HCT116 (cell line): ENCODE results near the gene KCNK5. TPM values are rescaled to one million over a fixed set of nuclear protein-coding genes. Genes with fewer than 3 reads are reported as not detected.

Source experiments
- ATAC-seq: fragments of 200-7000 bp; cut with Tn5 transposase; 2 replicates; pipeline ENCODE4 v1.9.1; 2020; ENCODE audit warnings: mild to moderate bottlenecking, moderate library complexity
- BruUV-seq: library from RNA; stranded (reverse); fragments of 400-500 nt; replicated peaks from 2 replicates; lab custom pipeline; 2021; lab: Mats Ljungman, UMichigan
- CTCF ChIA-PET: fragments of 300-600 bp; sonication (Branson Sonifier 250); formaldehyde crosslinking; loops from one replicate; lab custom pipeline; 2021; ENCODE audit warnings: antibody characterized with exemption; lab: Charles Lee
- POLR2A ChIA-PET: fragments of 300-600, 350-600 bp; sonication (Branson Sonifier 250); formaldehyde crosslinking; loops from one replicate; lab custom pipeline; 2021; ENCODE audit warnings: antibody characterized with exemption; lab: Charles Lee
- RAD21 ChIA-PET, 2 experiments: fragments of 300-600 bp; sonication (Branson Sonifier 250); formaldehyde crosslinking; loops; one replicate each; lab custom pipeline; 2023; ENCODE audit warnings: low total read pairs in 2 of 2; ENCODE audit not compliant: uncharacterized antibody in 2 of 2, unreplicated experiment in 2 of 2, low non-redundant PET in 1 of 2; lab: Charles Lee
- DNase-seq: peaks from one replicate; pipeline ENCODE4 v3.0.0-alpha.2; 2010; ENCODE audit warnings: low read depth, low spot score
- H2AFZ ChIP-seq: fragments of 200-600 bp; shearing (Covaris generic), sonication (generic); 2 replicates; pipeline ENCODE4 v1.6.1; 2017; ENCODE audit warnings: low read depth, mixed run types, mixed read lengths, antibody characterized with exemption, low read length; ENCODE audit not compliant: poor library complexity, severe bottlenecking
- H3K27ac ChIP-seq: 2 replicates; pipeline ENCODE4 v1.5.1; 2012; ENCODE audit warnings: low read depth, low read length
- H3K27me3 ChIP-seq: fragments of 200-600 bp; sonication (generic); 2 replicates; pipeline ENCODE4 v1.6.1; 2016; ENCODE audit warnings: mixed run types, low read length, mixed read lengths; ENCODE audit not compliant: insufficient read depth
- H3K36me3 ChIP-seq, 2 experiments: fragments of 200-500 bp in 1 of 2; fragments of 200-600 bp in 1 of 2; sonication (Bioruptor generic) in 1 of 2; sonication (generic) in 1 of 2; 2 replicates each; pipeline versions ENCODE4 v1.5.1 to v1.6.1; 2014 to 2016; ENCODE audit warnings: low read length in 2 of 2, inconsistent platforms in 1 of 2, mixed read lengths in 1 of 2, mixed run types in 1 of 2; ENCODE audit not compliant: insufficient read depth in 2 of 2, control insufficient read depth in 1 of 2
- H3K4me1 ChIP-seq, 2 experiments: fragments of 200-600 bp in 1 of 2; sonication (generic) in 1 of 2; 2 replicates each; pipeline versions ENCODE4 v1.5.1 to v1.6.1; 2012 to 2017; ENCODE audit warnings: low read length in 2 of 2, inconsistent platforms in 1 of 2, mild to moderate bottlenecking in 1 of 2, mixed read lengths in 1 of 2, mixed run types in 1 of 2, moderate library complexity in 1 of 2; ENCODE audit not compliant: insufficient read depth in 2 of 2, control insufficient read depth in 1 of 2
- H3K4me2 ChIP-seq: fragments of 200-600 bp; sonication (generic); 2 replicates; pipeline ENCODE4 v1.6.1; 2017; ENCODE audit warnings: mixed run types, low read length, mixed read lengths
- H3K4me3 ChIP-seq, 2 experiments: fragments of 200-600 bp in 1 of 2; sonication (generic) in 1 of 2; replicated peaks in 1 of 2; 2 replicates each; pipeline ENCODE4 v1.5.1; 2011 to 2016; ENCODE audit warnings: low read length in 2 of 2, control low read depth in 1 of 2, low read depth in 1 of 2, mild to moderate bottlenecking in 1 of 2, mixed read lengths in 1 of 2, mixed run types in 1 of 2
- H3K79me2 ChIP-seq: fragments of 200-600 bp; sonication (generic); 2 replicates; pipeline ENCODE4 v1.6.1; 2017; ENCODE audit warnings: mild to moderate bottlenecking, mixed run types, low read length, moderate library complexity, mixed read lengths; ENCODE audit not compliant: insufficient read depth
- H3K9ac ChIP-seq: fragments of 200-600 bp; sonication (generic); 2 replicates; pipeline ENCODE4 v1.6.1; 2016; ENCODE audit warnings: low read length, mixed read lengths
- H3K9me2 ChIP-seq: fragments of 200-600 bp; sonication (generic), shearing (Covaris generic); 2 replicates; pipeline ENCODE4 v1.6.1; 2017; ENCODE audit warnings: mixed run types, mild to moderate bottlenecking, moderate library complexity; ENCODE audit not compliant: insufficient read depth
- H3K9me3 ChIP-seq, 2 experiments: fragments of 200-500 bp in 1 of 2; fragments of 200-600 bp in 1 of 2; sonication (Bioruptor generic) in 1 of 2; sonication (generic) in 1 of 2; 2 replicates each; pipeline ENCODE4 v1.6.1; 2014 to 2017; ENCODE audit warnings: low read length in 2 of 2, mixed read lengths in 2 of 2, inconsistent platforms in 1 of 2, low read depth in 1 of 2, mild to moderate bottlenecking in 1 of 2, mixed run types in 1 of 2, moderate library complexity in 1 of 2; ENCODE audit not compliant: control insufficient read depth in 1 of 2, insufficient read depth in 1 of 2
- H4K20me1 ChIP-seq: fragments of 200-600 bp; sonication (generic), shearing (Covaris generic); 2 replicates; pipeline ENCODE4 v1.6.1; 2017; ENCODE audit warnings: mixed run types, mild to moderate bottlenecking, moderate library complexity; ENCODE audit not compliant: insufficient read depth
- ATF3 ChIP-seq: IDR thresholded peaks from 2 replicates; pipeline ENCODE4 v1.6.1; 2012
- CBX3 ChIP-seq: IDR thresholded peaks from 2 replicates; pipeline ENCODE4 v1.6.1; 2012; ENCODE audit warnings: low read depth
- CTCF ChIP-seq, 3 experiments: fragments of 200-600 bp in 1 of 3; sonication (generic) in 1 of 3; IDR thresholded peaks in 2 of 3; conservative IDR thresholded peaks in 1 of 3; 2 replicates each; pipeline ENCODE4 v1.5.1; 2012 to 2017; ENCODE audit warnings: low read depth in 2 of 3, low read length in 2 of 3, antibody characterized with exemption in 1 of 3, borderline replicate concordance in 1 of 3, control low read depth in 1 of 3, mild to moderate bottlenecking in 1 of 3, mixed read lengths in 1 of 3, mixed run types in 1 of 3, moderate library complexity in 1 of 3; ENCODE audit not compliant: insufficient read depth in 1 of 3
- EZH2 ChIP-seq: fragments of 200-600 bp; sonication (generic); IDR thresholded peaks from 2 replicates; pipeline ENCODE4 v1.6.1; 2017; ENCODE audit warnings: antibody characterized with exemption, mixed run types
- FOSL1 ChIP-seq: IDR thresholded peaks from 2 replicates; pipeline ENCODE4 v1.6.1; 2012; ENCODE audit warnings: low read depth
- POLR2A ChIP-seq: IDR thresholded peaks from 2 replicates; pipeline ENCODE4 v1.7.0; 2011; ENCODE audit warnings: borderline replicate concordance; ENCODE audit not compliant: insufficient read depth, insufficient read length; ENCODE audit errors: extremely low read depth
- POLR2AphosphoS5 ChIP-seq: IDR thresholded peaks from 2 replicates; pipeline ENCODE4 v1.6.1; 2011; ENCODE audit warnings: mild to moderate bottlenecking, low read depth, low read length, moderate library complexity
- SP1 ChIP-seq: IDR thresholded peaks from 2 replicates; pipeline ENCODE4 v1.6.1; 2012; ENCODE audit warnings: low read depth
- TCF7L2 ChIP-seq: IDR thresholded peaks from 2 replicates; pipeline ENCODE4 v1.7.0; 2011; ENCODE audit warnings: borderline replicate concordance, inconsistent platforms; ENCODE audit not compliant: insufficient read depth, insufficient read length; ENCODE audit errors: extremely low read depth
- ZFX ChIP-seq: fragments of 450-650 bp; IDR thresholded peaks from 2 replicates; pipeline ENCODE4 v1.6.1; 2017
- intact Hi-C: fragments of 100-400 bp; cut with micrococcal nuclease; formaldehyde crosslinking; loops from 2 replicates; pipeline ENCODE4 v1.10.0; 2022
- total RNA-seq: library from RNA; stranded (reverse); gene quantifications from one replicate; pipeline ENCODE4 v1.2.1, GENCODE V29; 2021; ENCODE audit not compliant: unreplicated experiment
- TF ChIP-seq, protein P1 (sequence below): IDR thresholded peaks from 2 replicates; pipeline ENCODE4 v1.6.1; 2011; ENCODE audit warnings: mild to moderate bottlenecking, low read length, moderate library complexity; ENCODE audit not compliant: insufficient replicate concordance; ENCODE audit errors: extremely low read depth

KCNK5 gene
- total RNA-seq, 1 experiment from 2014 or later = 9.5 TPM

DNA sequence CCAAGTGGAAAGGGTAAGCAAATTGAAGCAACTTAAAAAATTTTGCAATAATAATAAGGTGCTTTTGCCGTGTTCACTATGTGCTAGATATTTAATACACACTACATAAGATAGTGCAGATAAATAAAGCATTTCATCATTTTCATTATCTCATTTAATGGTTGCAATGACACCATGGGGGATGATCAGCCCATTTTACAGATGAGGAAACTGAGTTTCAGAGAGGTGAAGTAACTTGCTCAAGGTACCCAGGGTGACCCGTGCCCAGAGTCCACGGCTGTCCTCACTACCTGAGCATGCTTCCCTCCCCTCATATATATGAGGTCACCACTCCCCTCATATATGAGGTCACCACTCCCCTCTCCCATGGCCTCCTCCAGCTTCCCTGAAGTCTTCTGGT, 7.5 kb upstream of the KCNK5 start:
- Histone ChIP-seq H3K27me3 (no peaks in the 10 kb centered on the region), H3K36me3 (no peaks in the 10 kb centered on the region), H3K4me2 (no peak overlapping the region), H3K4me3 (no peak overlapping the region), H3K4me1 (no peaks in the 10 kb centered on the region), H3K9me2 (no peaks in the 10 kb centered on the region), H3K79me2 (no peaks in the 10 kb centered on the region), H3K9ac (no peak overlapping the region), H4K20me1 (no peaks in the 10 kb centered on the region), H3K9me3 (no peaks in the 10 kb centered on the region), H3K27ac (no peak overlapping the region), H2AFZ (no peak overlapping the region)
- RAD21 ChIA-PET = no interaction called here
- POLR2A ChIA-PET = no interaction called here
- intact Hi-C loops = no loop called here
- ATAC-seq = no peak
- DNase-seq = no peak
- BruUV-seq = no TSS peak
- CTCF ChIA-PET = no interaction called here
- TF ChIP-seq, protein P1, sequence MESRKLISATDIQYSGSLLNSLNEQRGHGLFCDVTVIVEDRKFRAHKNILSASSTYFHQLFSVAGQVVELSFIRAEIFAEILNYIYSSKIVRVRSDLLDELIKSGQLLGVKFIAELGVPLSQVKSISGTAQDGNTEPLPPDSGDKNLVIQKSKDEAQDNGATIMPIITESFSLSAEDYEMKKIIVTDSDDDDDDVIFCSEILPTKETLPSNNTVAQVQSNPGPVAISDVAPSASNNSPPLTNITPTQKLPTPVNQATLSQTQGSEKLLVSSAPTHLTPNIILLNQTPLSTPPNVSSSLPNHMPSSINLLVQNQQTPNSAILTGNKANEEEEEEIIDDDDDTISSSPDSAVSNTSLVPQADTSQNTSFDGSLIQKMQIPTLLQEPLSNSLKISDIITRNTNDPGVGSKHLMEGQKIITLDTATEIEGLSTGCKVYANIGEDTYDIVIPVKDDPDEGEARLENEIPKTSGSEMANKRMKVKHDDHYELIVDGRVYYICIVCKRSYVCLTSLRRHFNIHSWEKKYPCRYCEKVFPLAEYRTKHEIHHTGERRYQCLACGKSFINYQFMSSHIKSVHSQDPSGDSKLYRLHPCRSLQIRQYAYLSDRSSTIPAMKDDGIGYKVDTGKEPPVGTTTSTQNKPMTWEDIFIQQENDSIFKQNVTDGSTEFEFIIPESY = no peak
- TF ChIP-seq EZH2 (no peak), FOSL1 (no peak), CBX3 (no peak), CTCF (IDR thresholded peaks at IDR 0.05 in 2 of 3, conservative IDR thresholded peaks at IDR 0.05 in 1 of 3; ENCODE audit: borderline replicate concordance in 1 of 3, insufficient read depth in 1 of 3, low read depth in 2 of 3, low read length in 2 of 3) (no peak), ZFX (no peak), ATF3 (no peak), SP1 (no peak), POLR2A (no peak), POLR2AphosphoS5 (no peak), TCF7L2 (no peak)
